GM04504 (cell line): Measurements from ENCODE around the gene CCNL2.
"Not testable (repeated sequence)": the region's sequence is repeated elsewhere in the genome, so short reads cannot be mapped to it uniquely, and the experiment has no call there.

Source experiments
- DNase-seq: peaks from one replicate; pipeline ENCODE4 v3.0.0-alpha.2; 2012; ENCODE audit warnings: low read depth

The CCNL2 gene

GRCh38 chr1:1399187-1399871 lies at the start of gene CCNL2:
CCNL2 (minus strand) TSS chr1:1399335; CDS start chr1:1399306, 29 bp downstream.
- peak; percentile 96 for DNase-seq

GRCh38 chr1:1446631-1447030 lies 47.5 kb upstream of the CCNL2 start:
- DNase-seq: not testable (repeated sequence)

GRCh38 chr1:1442069-1442770 lies 43.1 kb upstream of the CCNL2 start:
- no peak for DNase-seq

GRCh38 chr1:1441002-1441888 lies 42.1 kb upstream of the CCNL2 start:
- DNase-seq: no peak

GRCh38 chr1:1440262-1441001 lies 41.3 kb upstream of the CCNL2 start:
- DNase-seq: no peak

GRCh38 chr1:1439546-1440261 lies 40.6 kb upstream of the CCNL2 start:
- no peak for DNase-seq

- no peak for DNase-seq
Observed at GRCh38 chr1:1438531-1439381, 39.6 kb upstream of the CCNL2 start.

- no peak for DNase-seq
Observed at GRCh38 chr1:1437904-1438376, 38.8 kb upstream of the CCNL2 start.

- no peak for DNase-seq
Observed at GRCh38 chr1:1437033-1437903, 38.1 kb upstream of the CCNL2 start.

GRCh38 chr1:1436630-1437032 lies 37.5 kb upstream of the CCNL2 start:
- DNase-seq: no peak

- DNase-seq: no peak
Observed at GRCh38 chr1:1435911-1436629, 36.9 kb upstream of the CCNL2 start.

GRCh38 chr1:1435106-1435903 lies 36.2 kb upstream of the CCNL2 start, which contains the start of gene VWA1:
VWA1 (plus strand) TSS chr1:1435690; CDS start chr1:1435749, 59 bp downstream.
- DNase-seq: peak; percentile 21

- DNase-seq: no peak
Observed at GRCh38 chr1:1434824-1435105, 35.6 kb upstream of the CCNL2 start.

- no peak for DNase-seq
Observed at GRCh38 chr1:1434131-1434823, 35.1 kb upstream of the CCNL2 start.

GRCh38 chr1:1433804-1434130 lies 34.6 kb upstream of the CCNL2 start:
- DNase-seq: no peak

GRCh38 chr1:1432951-1433803 lies 34.0 kb upstream of the CCNL2 start:
- DNase-seq: no peak
